Stomach (tissue), 9 donors: ENCODE measurements around the gene EGFL8. TPM values are rescaled to one million over a fixed set of nuclear protein-coding genes. Genes with fewer than 3 reads are reported as not detected.

Experiments
- DNase-seq, 2 donors: peaks; one replicate each; pipeline versions ENCODE4 v3.0.0 to v3.0.0-alpha.2; 2013 to 2019
- H3K27ac ChIP-seq, 5 donors: fragments of 200-600 bp in 4 of 5; sonication (generic) in 4 of 5; one replicate each; pipeline ENCODE4 v1.5.1; 2013 to 2019; ENCODE audit warnings: mild to moderate bottlenecking in 1 of 5, moderate library complexity in 1 of 5
- H3K27me3 ChIP-seq, 3 donors: fragments of 200-600 bp; sonication (generic); one replicate each; pipeline ENCODE4 v1.5.1; 2017 to 2019; ENCODE audit warnings: mixed run types in 1 of 3
- H3K36me3 ChIP-seq, 4 donors: fragments of 200-600 bp; sonication (generic); 1 replicate in 3 of 4; 2 replicates in 1 of 4; pipeline ENCODE4 v1.5.1; 2016 to 2019
- H3K4me1 ChIP-seq, 4 donors: fragments of 200-600 bp; sonication (generic); one replicate each; pipeline ENCODE4 v1.5.1; 2016 to 2019
- H3K4me3 ChIP-seq, 4 donors: fragments of 200-600 bp; sonication (generic) in 3 of 4; one replicate each; pipeline ENCODE4 v1.5.1; 2016 to 2019; ENCODE audit warnings: mild to moderate bottlenecking in 1 of 4
- H3K9me3 ChIP-seq, 4 donors: fragments of 200-600 bp; sonication (generic); one replicate each; pipeline ENCODE4 v1.5.1; 2016 to 2019
- EP300 ChIP-seq: sonication (generic); formaldehyde crosslinking; IDR thresholded peaks from one replicate; pipeline ENCODE4 v1.6.1; 2017; ENCODE audit warnings: antibody characterized with exemption
- POLR2A ChIP-seq, 4 donors: fragments of 450-650 bp; IDR thresholded peaks; one replicate each; pipeline ENCODE4 v1.6.1; 2016; ENCODE audit warnings: antibody characterized with exemption in 4 of 4, control low read depth in 2 of 4, mild to moderate bottlenecking in 1 of 4, moderate library complexity in 1 of 4
- POLR2AphosphoS5 ChIP-seq, 3 donors: sonication (generic); formaldehyde crosslinking; IDR thresholded peaks; one replicate each; pipeline ENCODE4 v1.6.1; 2016; ENCODE audit warnings: antibody characterized with exemption in 3 of 3
- WGBS, 5 donors: extraction: QIAGEN DNeasy Blood & Tissue Kit in 3 of 5; methylation state at CpG; one replicate each; pipeline versions ENCODE4 v1.1.5 to v1.1.7; 2013 to 2018; 5-methylcytosine and 5-hydroxymethylcytosine counted together
- intact Hi-C: fragments of 100-400 bp; cut with DNase I; formaldehyde crosslinking; loops from one replicate; pipeline ENCODE4 v1.15.1; 2023; ENCODE audit warnings: low total_unique reads
- polyA plus RNA-seq, 3 donors: library from polyadenylated mRNA; stranded (reverse); fragments of 200-250 nt; gene quantifications; one replicate each; pipeline ENCODE4 v1.2.3, GENCODE V29; 2013
- total RNA-seq, 5 donors: library from RNA; depleted of rRNA; stranded (reverse); fragments of >200 nt; gene quantifications; one replicate each; pipeline versions ENCODE4 v1.1.0 to v1.2.3, GENCODE V29; 2014 to 2016
- TF ChIP-seq, protein P1 (sequence below), 7 experiments: fragments of 450-650 bp in 4 of 7; fragments of 200-600 bp in 3 of 7; sonication (generic) in 3 of 7; IDR thresholded peaks; one replicate each; pipeline ENCODE4 v1.5.1; 2016 to 2019; ENCODE audit warnings: antibody characterized with exemption in 7 of 7, control low read depth in 2 of 7, mild to moderate bottlenecking in 1 of 7
- donor health status: healthy with polysubstance abuse.
- donor health status: Bipolar disorder and iron deficiency.
- donor health status: healthy.

The EGFL8 gene
- total and polyA plus RNA-seq, 8 donors = 0.87 to 224 (median 15.6) TPM

DNA sequence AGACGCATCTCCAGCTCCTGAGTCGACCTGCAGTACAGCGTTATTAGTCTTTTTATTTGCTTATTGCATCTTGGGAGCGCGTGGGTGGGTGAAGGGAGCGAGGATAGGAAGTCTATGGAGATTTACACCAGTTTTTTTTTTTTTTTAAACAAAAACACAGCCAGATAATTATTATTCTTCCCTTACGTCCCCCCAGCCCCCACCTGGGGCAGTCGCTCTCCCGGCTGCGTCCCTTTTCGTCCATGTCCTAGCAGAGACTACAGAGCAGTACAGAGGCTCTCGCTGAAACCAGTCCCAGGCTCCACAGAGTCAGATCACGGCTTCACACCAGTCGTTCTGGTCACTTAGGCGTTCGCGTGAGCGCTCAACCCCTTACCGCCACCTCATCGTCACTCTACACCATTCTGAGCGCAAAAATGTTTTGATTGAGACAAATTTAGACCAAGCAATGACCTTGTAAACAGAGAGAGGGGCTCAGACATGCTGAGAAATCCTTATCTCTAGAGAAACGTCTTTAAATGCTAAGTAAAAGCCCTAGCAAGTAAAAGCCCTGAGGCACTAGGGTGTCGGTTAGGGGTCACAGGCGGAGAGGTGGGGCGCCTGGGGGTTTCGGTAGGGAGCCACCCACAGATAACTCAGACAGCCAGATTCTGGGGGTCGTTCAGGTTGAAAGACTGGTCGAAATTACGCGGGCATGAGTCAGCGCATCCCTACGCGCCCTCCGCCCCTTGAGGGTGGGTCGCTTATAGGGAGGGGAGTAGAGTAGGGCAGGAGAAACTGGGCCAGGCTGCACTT, 11.4 kb upstream of the EGFL8 start:
- Histone ChIP-seq H3K4me1 (peaks cover 37 to 76% (median 63%) of the 10 kb centered on the region in 4 donors), H3K27ac (peak overlapping the region; percentile 88 to 94 (median 93)), H3K4me3 (peak overlapping the region; percentile 59 to 87 (median 78)), H3K27me3 (peaks cover 0 to 34% (median 0%) of the 10 kb centered on the region in 3 donors), H3K36me3 (peaks cover 8 to 38% (median 28%) of the 10 kb centered on the region in 4 donors), H3K9me3 (no peaks in the 10 kb centered on the region)
- intact Hi-C loops = loop anchor here (5.0 kb wide), 1 partner anchor 36 kb away; no protein-coding TSS in a partner anchor
- TF ChIP-seq, protein P1, sequence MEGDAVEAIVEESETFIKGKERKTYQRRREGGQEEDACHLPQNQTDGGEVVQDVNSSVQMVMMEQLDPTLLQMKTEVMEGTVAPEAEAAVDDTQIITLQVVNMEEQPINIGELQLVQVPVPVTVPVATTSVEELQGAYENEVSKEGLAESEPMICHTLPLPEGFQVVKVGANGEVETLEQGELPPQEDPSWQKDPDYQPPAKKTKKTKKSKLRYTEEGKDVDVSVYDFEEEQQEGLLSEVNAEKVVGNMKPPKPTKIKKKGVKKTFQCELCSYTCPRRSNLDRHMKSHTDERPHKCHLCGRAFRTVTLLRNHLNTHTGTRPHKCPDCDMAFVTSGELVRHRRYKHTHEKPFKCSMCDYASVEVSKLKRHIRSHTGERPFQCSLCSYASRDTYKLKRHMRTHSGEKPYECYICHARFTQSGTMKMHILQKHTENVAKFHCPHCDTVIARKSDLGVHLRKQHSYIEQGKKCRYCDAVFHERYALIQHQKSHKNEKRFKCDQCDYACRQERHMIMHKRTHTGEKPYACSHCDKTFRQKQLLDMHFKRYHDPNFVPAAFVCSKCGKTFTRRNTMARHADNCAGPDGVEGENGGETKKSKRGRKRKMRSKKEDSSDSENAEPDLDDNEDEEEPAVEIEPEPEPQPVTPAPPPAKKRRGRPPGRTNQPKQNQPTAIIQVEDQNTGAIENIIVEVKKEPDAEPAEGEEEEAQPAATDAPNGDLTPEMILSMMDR (IDR thresholded peaks at IDR 0.05) = no peak
- TF ChIP-seq EP300 = no peak
- TF ChIP-seq POLR2A (IDR thresholded peaks at IDR 0.05) = no peak
- TF ChIP-seq POLR2AphosphoS5 (IDR thresholded peaks at IDR 0.05) = no peak
- peak; percentile 28 to 82 for DNase-seq
- 19 to 25% (median 21%) methylated on average over 35 of the region's 35 CpGs for WGBS, 5 donors

DNA sequence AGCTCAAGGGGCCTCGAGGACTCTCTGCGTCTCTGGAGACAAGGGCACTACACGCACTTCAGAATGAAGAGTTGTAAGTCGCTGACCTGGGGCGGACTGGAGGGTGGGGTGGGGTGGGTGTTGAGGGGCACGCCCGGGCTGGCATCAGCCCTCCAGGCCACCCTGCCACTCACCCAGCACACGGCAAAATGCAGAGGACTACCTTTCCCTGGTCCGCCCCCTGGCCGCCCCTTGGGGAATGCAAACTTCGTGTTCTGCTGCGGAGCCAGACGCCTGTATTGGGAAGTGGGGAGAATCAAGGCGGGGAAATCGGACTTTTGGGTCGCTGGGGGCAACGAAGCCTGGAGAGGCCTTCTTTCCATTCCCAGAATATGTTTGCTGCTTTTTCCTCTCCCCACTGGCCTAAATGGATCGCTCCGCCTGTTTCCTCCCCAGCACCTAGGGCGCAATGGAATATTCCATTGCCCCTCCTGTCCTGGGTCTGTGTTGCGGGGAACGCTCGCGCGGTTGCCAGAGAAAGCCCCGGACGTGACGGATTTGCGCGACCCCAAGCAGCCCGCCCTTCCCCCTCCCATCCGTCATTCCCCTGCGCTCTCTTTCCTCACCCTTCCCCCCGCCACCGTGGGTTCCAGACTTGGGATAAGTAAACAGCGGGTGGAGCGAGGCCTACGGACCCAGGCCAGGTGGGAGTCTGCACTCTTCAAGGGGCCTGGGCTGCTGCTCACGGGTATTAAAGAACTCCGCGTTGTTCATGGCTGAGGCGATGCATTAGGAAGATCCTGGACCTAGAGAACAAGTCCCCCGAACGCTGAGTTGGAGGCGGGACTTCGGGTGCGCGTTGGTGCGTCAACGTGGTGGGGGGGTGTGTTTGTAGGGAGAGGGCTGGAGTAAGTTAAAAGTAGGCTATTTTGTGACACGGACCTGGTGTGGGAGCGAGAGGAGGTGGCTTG, 10.6 kb upstream of the EGFL8 start, which contains the start of gene PPT2:
Gene PPT2, plus strand, starts transcription at position 578 of the 950 bp plus-strand sequence. CDS start 454 bp downstream, outside the sequence.
- DNase-seq = peak; percentile 82 to 98
- Histone ChIP-seq H3K4me1 (peaks cover 37 to 75% (median 62%) of the 10 kb centered on the region in 4 donors), H3K27ac (peak within 1 kb of the TSS; percentile 88 to 94 (median 93)), H3K36me3 (peaks cover 14 to 40% (median 34%) of the 10 kb centered on the region in 4 donors), H3K9me3 (no peaks in the 10 kb centered on the region), H3K4me3 (peak within 1 kb of the TSS; percentile 59 to 87 (median 78)), H3K27me3 (peaks cover 0 to 27% (median 0%) of the 10 kb centered on the region in 3 donors)
- intact Hi-C loops = loop anchor here (5.0 kb wide), 1 partner anchor 37 kb away; no protein-coding TSS in a partner anchor
- TF ChIP-seq POLR2AphosphoS5 (IDR thresholded peaks at IDR 0.05) (peak; percentile 51 to 82 (median 81)), EP300 (no peak)
- 1 to 2% (median 1%) methylated on average over 46 to 52 of the region's 52 CpGs for WGBS, 5 donors

DNA sequence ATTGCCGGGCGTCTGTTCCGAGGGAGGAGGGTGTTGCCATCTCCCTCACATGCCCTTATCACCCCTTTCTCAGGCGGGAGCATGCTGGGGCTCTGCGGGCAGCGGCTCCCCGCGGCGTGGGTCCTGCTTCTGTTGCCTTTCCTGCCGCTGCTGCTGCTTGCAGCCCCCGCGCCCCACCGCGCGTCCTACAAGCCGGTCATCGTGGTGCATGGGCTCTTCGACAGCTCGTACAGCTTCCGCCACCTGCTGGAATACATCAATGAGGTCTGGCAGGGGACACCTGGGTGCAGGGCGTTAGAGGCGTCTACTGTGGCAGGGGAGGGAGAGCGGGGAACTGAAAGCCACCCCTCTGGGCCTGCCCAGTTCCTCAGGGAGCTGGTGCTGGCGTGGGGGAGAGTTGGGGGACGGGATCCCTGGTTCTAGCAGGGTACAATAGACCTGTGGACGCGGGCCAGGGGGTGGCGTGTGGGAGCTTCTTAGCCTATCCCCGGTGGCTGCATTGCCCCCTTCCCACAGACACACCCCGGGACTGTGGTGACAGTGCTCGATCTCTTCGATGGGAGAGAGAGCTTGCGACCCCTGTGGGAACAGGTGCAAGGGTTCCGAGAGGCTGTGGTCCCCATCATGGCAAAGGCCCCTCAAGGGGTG, 9.8 kb upstream of the EGFL8 start:
- Histone ChIP-seq H3K27ac (peak overlapping the region; percentile 88 to 94 (median 93)), H3K4me1 (peaks cover 37 to 69% (median 59%) of the 10 kb centered on the region in 4 donors), H3K4me3 (peak overlapping the region; percentile 59 to 87 (median 78)), H3K9me3 (no peaks in the 10 kb centered on the region), H3K36me3 (peaks cover 17 to 41% (median 38%) of the 10 kb centered on the region in 4 donors), H3K27me3 (peaks cover 0 to 19% (median 0%) of the 10 kb centered on the region in 3 donors)
- DNase-seq = peak; percentile 81 to 94
- 1 to 7% (median 3%) methylated on average over 15 to 34 of the region's 34 CpGs for WGBS, 5 donors
- TF ChIP-seq, protein P1 (IDR thresholded peaks at IDR 0.05) = peak in 5 of 7 experiments; percentile 19 to 78 (median 55)
- TF ChIP-seq POLR2A (IDR thresholded peaks at IDR 0.05) (no peak), POLR2AphosphoS5 (IDR thresholded peaks at IDR 0.05) (peak; percentile 18 to 79 (median 50)), EP300 (no peak)
- intact Hi-C loops = loop anchor here (5.0 kb wide), 1 partner anchor 37 kb away; no protein-coding TSS in a partner anchor

DNA sequence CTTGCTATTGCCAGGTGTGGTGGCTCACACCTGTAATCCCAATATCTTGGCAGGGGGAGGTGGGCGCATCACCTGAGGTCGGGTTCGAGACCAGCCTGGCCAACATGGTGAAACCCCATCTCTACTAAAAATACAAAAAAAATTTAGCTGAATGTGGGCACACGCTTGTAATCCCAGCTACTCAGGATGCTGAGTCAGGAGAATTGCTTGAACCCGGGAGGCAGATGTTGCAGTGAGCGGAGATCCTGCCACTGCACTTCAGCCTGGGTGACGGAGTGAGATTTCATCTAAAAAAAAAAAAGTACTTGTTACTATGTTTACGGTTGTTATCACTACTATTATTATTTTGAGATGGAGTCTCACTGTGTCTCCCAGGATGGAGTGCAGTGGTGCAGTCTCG, 7.5 kb upstream of the EGFL8 start:
- H3K4me3 ChIP-seq = no peak overlapping the region
- peaks cover 0 to 2% (median 0%) of the 10 kb centered on the region in 3 donors for H3K27me3 ChIP-seq
- H3K9me3 ChIP-seq = no peaks in the 10 kb centered on the region
- intact Hi-C loops = no loop called here
- peaks cover 17 to 61% (median 51%) of the 10 kb centered on the region in 4 donors for H3K36me3 ChIP-seq
- TF ChIP-seq, protein P1 (IDR thresholded peaks at IDR 0.05) = no peak
- TF ChIP-seq POLR2A (IDR thresholded peaks at IDR 0.05) (no peak), EP300 (no peak), POLR2AphosphoS5 (IDR thresholded peaks at IDR 0.05) (no peak)
- 79 to 91% (median 86%) methylated on average over 9 of the region's 9 CpGs for WGBS, 5 donors
- peaks cover 31 to 50% (median 44%) of the 10 kb centered on the region in 4 donors for H3K4me1 ChIP-seq
- DNase-seq = no peak
- no peak overlapping the region for H3K27ac ChIP-seq
